Breast epithelium (tissue), 4 donors: ENCODE measurements around the gene DOCK3. TPM values are rescaled to one million over a fixed set of nuclear protein-coding genes. Genes with fewer than 3 reads are reported as not detected.

Experiments
- DNase-seq, 2 donors: peaks; one replicate each; pipeline ENCODE4 v3.0.0-alpha.2; 2019; ENCODE audit warnings: low spot score in 2 of 2
- H3K27ac ChIP-seq, 2 donors: fragments of 200-600 bp; sonication (generic) in 1 of 2; one replicate each; pipeline ENCODE4 v1.5.1; 2016 to 2019; ENCODE audit warnings: mild to moderate bottlenecking in 1 of 2
- H3K27me3 ChIP-seq, 2 donors: fragments of 200-600 bp; sonication (generic) in 1 of 2; one replicate each; pipeline versions ENCODE4 v1.5.1 to v1.6.0; 2017 to 2019; ENCODE audit warnings: control low read depth in 1 of 2, mild to moderate bottlenecking in 1 of 2
- H3K36me3 ChIP-seq: fragments of 200-600 bp; one replicate; pipeline ENCODE4 v1.5.1; 2019
- H3K4me1 ChIP-seq, 2 donors: fragments of 200-600 bp; sonication (generic); one replicate each; pipeline ENCODE4 v1.5.1; 2016 to 2019; ENCODE audit warnings: control low read depth in 1 of 2
- H3K4me3 ChIP-seq, 3 donors: fragments of 200-600 bp; sonication (generic); 1 replicate in 2 of 3; 2 replicates in 1 of 3; pipeline ENCODE4 v1.5.1; 2016 to 2019; ENCODE audit warnings: mild to moderate bottlenecking in 3 of 3, moderate library complexity in 2 of 3
- H3K9me3 ChIP-seq, 2 donors: fragments of 200-600 bp; sonication (generic) in 1 of 2; one replicate each; pipeline ENCODE4 v1.5.1; 2016 to 2019; ENCODE audit warnings: control low read depth in 1 of 2
- CTCF ChIP-seq, 3 donors: fragments of 450-650 bp; IDR thresholded peaks; one replicate each; pipeline ENCODE4 v1.5.1; 2016 to 2017; ENCODE audit warnings: antibody characterized with exemption in 3 of 3, mild to moderate bottlenecking in 3 of 3, moderate library complexity in 3 of 3
- POLR2A ChIP-seq: fragments of 450-650 bp; IDR thresholded peaks from one replicate; pipeline ENCODE4 v1.6.1; 2016; ENCODE audit warnings: antibody characterized with exemption, mild to moderate bottlenecking, moderate library complexity
- POLR2AphosphoS5 ChIP-seq, 3 donors: sonication (generic); formaldehyde crosslinking; IDR thresholded peaks; one replicate each; pipeline ENCODE4 v1.6.1; 2017; ENCODE audit warnings: antibody characterized with exemption in 3 of 3
- intact Hi-C: fragments of 100-400 bp; cut with DNase I; formaldehyde crosslinking; loops from one replicate; pipeline ENCODE4 v1.15.1; 2023; ENCODE audit warnings: low total_unique reads
- total RNA-seq, 3 donors: library from RNA; depleted of rRNA; stranded (reverse); fragments of >200 nt; gene quantifications; one replicate each; pipeline ENCODE4 v1.1.0, GENCODE V29; 2016

DOCK3 gene
- total RNA-seq, 3 donors from 2014 or later, result 0.64 to 0.73 (median 0.66) TPM

DNA sequence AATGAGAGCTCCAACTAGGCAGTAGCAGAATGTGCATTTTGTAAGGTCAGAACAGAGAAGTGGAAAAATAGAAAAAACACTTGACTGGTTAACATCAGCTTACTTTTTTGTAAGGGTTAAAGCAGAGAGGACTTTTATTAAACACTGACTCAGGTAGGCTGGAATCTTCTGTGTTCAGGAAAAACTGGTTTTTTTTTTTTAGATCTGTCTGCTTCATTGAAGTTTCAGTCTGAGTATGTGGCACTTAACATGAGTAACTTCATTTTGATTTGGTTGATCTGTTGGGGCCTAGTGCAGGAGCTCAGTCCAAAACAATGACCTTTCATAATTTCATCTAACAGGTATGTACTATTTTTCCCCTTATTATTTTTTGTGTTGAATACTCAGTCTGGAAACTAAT lies 141.1 kb downstream of the DOCK3 start:
- Histone ChIP-seq H3K36me3 (no peaks in the 10 kb centered on the region), H3K27me3 (no peaks in the 10 kb centered on the region), H3K27ac (no peak overlapping the region), H3K4me3 (no peak overlapping the region), H3K9me3 (no peaks in the 10 kb centered on the region), H3K4me1 (no peaks in the 10 kb centered on the region)
- TF ChIP-seq POLR2A (no peak), CTCF (IDR thresholded peaks at IDR 0.05) (no peak), POLR2AphosphoS5 (IDR thresholded peaks at IDR 0.05) (no peak)
- intact Hi-C loops, result no loop called here
- no peak for DNase-seq

GRCh38 chr3:50816894-50817293 lies 142.2 kb downstream of the DOCK3 start:
- Histone ChIP-seq H3K36me3 (no peaks in the 10 kb centered on the region), H3K4me1 (no peaks in the 10 kb centered on the region), H3K27ac (no peak overlapping the region), H3K9me3 (no peaks in the 10 kb centered on the region), H3K27me3 (no peaks in the 10 kb centered on the region), H3K4me3 (no peak overlapping the region)
- DNase-seq, result no peak
- TF ChIP-seq POLR2A, result no peak
- TF ChIP-seq POLR2AphosphoS5 (IDR thresholded peaks at IDR 0.05), result no peak
- no peak for TF ChIP-seq CTCF (IDR thresholded peaks at IDR 0.05)
- intact Hi-C loops, result no loop called here

DNA sequence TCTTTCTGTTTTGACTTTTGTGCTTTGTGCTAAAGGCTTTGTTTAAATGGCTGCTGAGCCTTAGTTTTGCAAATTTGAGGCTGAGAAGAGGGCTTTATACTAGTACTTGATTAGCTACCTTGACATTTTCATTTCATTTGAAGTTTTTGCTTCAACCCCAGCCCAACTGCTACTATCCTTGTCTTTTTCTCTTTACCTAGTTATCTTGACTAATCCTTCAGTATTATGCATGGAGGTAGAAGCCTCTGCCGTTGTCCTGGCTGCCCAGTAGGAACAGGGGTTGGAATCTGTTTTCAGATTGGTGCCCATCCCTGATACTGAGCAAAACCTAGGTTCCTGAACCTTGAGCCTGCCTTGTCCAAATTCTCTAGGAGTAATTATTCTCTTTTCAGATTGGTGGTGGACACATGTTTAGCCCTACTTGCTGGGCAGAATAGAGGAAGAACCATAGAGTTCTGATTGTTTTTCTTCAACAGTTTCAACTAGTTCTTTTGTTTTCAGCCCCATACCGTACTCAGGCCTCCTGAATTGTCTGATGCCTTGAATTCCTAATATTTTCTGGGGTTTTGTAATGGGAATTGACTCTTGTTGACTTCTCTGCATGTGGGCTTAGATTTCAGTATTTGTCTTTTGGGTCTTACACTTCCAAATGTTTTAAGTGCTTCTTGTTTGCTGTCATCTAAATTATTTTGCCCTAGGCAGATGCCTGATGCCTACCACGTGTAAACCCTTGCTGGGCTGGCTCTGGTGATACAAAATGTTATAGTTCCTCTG lies 143.2 kb downstream of the DOCK3 start:
- Histone ChIP-seq H3K27me3 (no peaks in the 10 kb centered on the region), H3K9me3 (no peaks in the 10 kb centered on the region), H3K4me3 (no peak overlapping the region), H3K36me3 (no peaks in the 10 kb centered on the region), H3K27ac (no peak overlapping the region), H3K4me1 (no peaks in the 10 kb centered on the region)
- intact Hi-C loops, result no loop called here
- no peak for DNase-seq
- TF ChIP-seq POLR2A (no peak), CTCF (IDR thresholded peaks at IDR 0.05) (no peak), POLR2AphosphoS5 (IDR thresholded peaks at IDR 0.05) (no peak)

DNA sequence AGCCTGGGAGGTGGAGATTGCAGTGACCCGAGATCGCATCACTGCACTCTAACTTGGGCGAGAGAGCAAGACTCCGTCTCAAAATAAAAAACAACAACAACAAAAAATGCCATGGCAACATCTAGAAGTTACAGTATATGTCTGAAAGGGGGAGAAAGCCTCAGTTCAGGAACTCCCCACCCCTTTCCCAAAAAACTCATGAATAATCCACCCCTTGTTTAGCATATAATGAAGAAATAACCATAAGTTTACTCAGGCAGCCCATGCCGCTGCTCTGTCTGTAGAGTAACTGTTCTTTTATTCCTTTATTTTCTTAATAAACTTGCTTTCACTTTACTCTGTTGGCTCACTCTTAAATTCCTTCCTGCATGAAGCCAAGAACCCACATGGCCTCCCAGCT lies 145.2 kb downstream of the DOCK3 start:
- H3K27me3 ChIP-seq, result no peaks in the 10 kb centered on the region
- TF ChIP-seq CTCF (IDR thresholded peaks at IDR 0.05), result no peak
- no peak for TF ChIP-seq POLR2A
- TF ChIP-seq POLR2AphosphoS5 (IDR thresholded peaks at IDR 0.05), result no peak
- H3K4me3 ChIP-seq, result no peak overlapping the region
- no peaks in the 10 kb centered on the region for H3K36me3 ChIP-seq
- intact Hi-C loops, result no loop called here
- DNase-seq, result no peak
- H3K4me1 ChIP-seq, result no peaks in the 10 kb centered on the region
- H3K9me3 ChIP-seq, result no peaks in the 10 kb centered on the region
- no peak overlapping the region for H3K27ac ChIP-seq

DNA sequence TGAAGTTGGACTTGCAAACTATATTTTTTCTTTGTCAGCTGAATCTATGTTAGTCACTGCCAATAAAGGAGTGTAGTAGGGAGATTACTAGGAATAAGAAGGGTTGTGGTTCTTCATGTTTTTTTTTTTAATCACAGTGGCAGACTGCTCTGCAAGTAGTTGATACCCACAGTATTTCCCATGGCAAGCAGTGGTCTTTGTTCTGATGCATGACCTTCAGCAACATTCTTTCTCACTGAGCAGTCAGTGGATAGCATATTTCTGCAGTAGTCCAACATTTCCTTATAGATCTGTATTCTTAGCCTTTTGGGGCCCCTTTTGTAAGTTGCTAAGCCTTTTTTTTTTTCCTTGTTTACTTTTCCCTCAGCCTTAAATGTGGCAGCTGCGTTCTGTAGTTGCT lies 151.1 kb downstream of the DOCK3 start:
- no peaks in the 10 kb centered on the region for H3K27me3 ChIP-seq
- no peak for TF ChIP-seq POLR2A
- no peak for TF ChIP-seq POLR2AphosphoS5 (IDR thresholded peaks at IDR 0.05)
- TF ChIP-seq CTCF (IDR thresholded peaks at IDR 0.05), result no peak
- no peaks in the 10 kb centered on the region for H3K36me3 ChIP-seq
- no peaks in the 10 kb centered on the region for H3K4me1 ChIP-seq
- no peak overlapping the region for H3K27ac ChIP-seq
- intact Hi-C loops, result no loop called here
- no peaks in the 10 kb centered on the region for H3K9me3 ChIP-seq
- DNase-seq, result no peak
- H3K4me3 ChIP-seq, result no peak overlapping the region
